Stimulated activated naive CD4-positive, alpha-beta T cell treated with Interleukin-2 at 50 U/mL for 16 hours (primary cell): ENCODE measurements around the gene SLC26A5.
A peak's percentile ranks its signal among the peaks of the same experiment; 100 is the strongest.
"Not testable (repeated sequence)": the region's sequence is repeated elsewhere in the genome, so short reads cannot be mapped to it uniquely, and the experiment has no call there.

Experiments
- DNase-seq: peaks from one replicate; lab custom pipeline; 2025; lab: John Stamatoyannopoulos, UW

The SLC26A5 gene

GRCh38 chr7:103399687-103400086, 46.3 kb downstream of the SLC26A5 start:
- not testable (repeated sequence) for DNase-seq

GRCh38 chr7:103398483-103399127, 47.4 kb downstream of the SLC26A5 start:
- no peak for DNase-seq

GRCh38 chr7:103396471-103396870, 49.5 kb downstream of the SLC26A5 start:
- DNase-seq: no peak

GRCh38 chr7:103395071-103395470, 50.9 kb downstream of the SLC26A5 start:
- DNase-seq: no peak

DNA sequence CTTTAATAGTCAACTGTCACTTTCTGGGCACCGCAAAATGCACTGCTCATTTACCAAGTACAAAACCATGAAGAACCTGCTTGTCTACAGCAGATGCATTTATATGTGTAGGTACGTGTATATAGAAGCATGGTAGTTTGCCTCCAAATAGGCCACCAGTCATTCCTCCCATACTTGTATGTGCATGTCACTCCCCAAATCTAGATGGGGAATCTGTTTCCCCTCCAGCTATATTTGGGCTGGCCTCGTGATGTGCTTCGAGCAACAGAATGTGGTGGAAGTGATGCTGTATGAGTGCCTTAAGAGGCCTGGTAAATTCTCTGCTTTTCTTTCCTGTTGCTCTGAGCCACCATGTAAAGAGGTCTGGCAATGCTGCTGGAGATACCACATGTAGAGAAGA, 51.4 kb downstream of the SLC26A5 start:
- no peak for DNase-seq

DNA sequence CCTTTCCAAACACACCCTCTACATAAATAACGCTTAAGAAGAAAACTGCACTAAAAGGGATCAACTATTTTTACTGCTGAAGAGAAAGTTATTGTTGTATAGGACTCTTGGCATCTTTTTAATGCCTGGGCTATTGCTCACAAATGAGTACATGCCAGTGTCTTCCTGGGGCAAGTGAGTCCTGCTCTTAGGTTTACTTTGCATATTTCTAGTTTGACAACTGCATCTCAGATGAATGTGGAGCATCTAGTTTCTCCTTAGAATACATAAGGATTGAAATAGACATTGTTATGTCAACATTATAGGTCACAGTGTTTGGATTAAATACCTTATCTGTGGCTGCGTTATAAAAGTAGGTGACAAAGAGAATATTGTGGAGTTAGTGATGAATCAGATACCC, 54.0 kb downstream of the SLC26A5 start:
- DNase-seq: no peak

DNA sequence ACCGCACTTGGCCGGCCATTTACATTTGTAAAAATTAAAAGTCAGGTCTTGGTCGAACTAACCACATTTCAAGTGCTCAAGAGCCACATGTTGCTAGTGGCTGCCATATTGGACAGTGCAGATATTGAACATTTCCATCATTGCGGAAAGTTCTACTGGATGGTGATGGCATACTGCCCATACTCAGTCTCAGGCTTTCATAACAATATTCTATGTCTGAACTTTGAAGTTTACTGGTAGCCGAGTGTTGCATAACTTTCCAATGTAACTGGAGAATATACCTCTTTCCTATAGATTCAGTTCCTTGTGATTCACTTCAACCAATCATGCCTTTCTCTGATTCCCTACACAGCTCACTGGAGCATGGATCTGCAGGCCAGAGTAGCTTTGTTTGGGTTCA, 54.9 kb downstream of the SLC26A5 start:
- DNase-seq: no peak

DNA sequence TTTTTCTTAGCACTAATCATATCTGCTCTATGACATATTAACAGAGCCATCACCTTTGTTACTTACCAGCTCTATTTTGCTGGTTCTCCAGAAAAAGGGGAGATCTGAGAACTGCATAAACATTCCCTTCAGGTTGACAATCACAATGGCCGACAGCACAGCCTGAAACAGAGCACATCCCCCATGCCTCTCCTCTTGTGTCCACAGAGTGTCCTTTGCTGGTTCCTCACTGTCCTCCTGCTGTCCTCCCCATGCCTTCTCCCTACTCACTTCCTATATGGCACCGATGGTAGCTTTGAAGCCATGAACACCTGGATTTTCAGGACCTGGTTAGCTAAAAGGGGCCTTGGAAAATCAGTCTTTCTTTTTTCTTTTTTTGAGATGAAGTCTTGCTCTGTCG, 56.7 kb downstream of the SLC26A5 start:
- DNase-seq: no peak

- DNase-seq: no peak
These were observed 57.4 kb downstream of the SLC26A5 start for GRCh38 chr7:103388469-103389140.

DNA sequence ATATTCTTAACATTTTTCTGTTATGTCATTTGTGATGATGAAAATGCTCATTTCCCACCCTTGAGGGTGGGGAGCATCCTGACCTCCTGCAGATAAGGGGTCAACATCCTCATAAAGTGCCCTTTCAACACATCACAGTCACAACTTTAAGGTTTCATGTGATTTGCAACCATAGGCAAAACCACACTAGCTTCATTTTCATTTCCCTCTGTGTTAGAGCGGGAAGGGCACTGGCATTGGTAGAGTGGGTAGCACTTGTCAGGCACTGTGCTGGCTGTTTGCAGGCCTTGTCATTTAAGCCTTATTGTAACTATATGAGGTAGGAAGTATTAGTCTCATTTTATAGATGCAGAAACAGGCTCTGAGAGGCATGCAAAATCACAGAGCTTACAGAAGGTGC, 58.8 kb downstream of the SLC26A5 start:
- DNase-seq: no peak

DNA sequence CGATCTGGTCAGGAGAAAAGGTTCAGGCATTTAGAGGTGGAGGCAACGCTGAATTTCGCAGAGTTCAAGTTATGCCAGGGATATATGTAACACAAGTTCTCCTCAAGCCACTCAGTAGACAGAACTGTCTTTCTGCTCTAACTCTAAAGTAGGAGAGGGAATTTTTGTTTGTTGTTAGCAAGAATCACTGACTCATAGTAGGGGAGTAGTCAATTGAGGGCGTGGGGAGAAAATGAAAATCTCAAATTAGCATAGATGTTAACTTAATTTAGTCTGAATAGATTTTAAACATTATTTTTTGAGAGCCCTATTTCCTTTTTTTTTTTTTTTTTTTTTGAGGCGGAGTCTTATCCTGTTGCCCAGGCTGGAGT, 64.0 kb downstream of the SLC26A5 start:
- DNase-seq: no peak

DNA sequence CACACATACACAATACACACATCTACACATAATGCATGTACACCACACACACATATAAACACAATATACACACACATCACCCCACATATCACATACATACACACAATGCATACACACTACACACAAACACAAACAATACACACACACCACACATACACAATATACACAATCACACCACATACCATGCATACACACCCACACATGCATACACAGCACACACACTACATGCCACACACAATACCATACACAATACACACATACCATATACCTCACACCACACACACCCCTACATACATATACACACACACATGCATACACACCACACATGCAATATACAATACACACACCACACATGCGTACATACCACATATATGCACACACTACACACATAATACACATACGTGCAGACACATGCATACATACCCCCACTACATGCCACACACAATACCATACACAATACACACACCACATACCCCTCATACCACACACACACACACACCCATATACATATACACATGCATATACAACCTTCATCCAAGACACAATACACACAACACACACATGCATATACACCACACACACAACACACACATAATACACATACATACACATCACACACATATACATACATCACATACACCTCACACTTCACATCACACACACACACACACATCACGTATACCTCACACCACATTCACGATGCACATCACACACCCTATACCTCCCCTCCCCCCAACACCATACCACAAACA, 64.6 kb downstream of the SLC26A5 start:
- no peak for DNase-seq

DNA sequence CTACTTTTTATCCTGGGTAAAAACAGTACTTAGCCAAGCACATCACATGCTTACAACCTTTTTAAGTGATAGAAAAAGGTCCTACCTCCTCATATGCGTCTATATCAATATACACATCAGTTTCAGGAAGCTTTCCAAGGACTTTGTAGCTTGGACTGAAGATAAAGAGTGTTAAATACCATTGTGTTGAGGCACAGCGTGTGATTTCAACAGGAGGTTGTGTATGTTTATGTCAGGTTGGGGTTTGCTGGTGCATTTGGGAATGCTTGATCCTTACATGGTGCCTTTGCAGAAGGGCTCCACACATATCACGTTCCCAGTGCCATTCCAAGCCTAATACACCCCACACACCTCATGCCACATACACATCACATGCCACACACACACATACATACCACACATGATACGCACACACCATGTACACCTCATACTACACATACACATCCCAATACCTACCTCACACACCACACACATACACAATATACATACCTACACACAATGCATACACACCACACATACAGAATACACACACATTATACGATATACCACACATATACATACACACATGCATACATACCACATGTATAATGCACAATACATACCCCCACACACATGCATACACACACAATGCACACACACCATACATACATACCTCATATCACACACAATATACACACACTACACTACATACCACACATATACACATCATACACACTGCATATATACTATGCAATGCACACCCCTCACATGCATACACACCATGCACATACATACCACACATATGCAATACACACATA, 65.4 kb downstream of the SLC26A5 start:
- DNase-seq: no peak

DNA sequence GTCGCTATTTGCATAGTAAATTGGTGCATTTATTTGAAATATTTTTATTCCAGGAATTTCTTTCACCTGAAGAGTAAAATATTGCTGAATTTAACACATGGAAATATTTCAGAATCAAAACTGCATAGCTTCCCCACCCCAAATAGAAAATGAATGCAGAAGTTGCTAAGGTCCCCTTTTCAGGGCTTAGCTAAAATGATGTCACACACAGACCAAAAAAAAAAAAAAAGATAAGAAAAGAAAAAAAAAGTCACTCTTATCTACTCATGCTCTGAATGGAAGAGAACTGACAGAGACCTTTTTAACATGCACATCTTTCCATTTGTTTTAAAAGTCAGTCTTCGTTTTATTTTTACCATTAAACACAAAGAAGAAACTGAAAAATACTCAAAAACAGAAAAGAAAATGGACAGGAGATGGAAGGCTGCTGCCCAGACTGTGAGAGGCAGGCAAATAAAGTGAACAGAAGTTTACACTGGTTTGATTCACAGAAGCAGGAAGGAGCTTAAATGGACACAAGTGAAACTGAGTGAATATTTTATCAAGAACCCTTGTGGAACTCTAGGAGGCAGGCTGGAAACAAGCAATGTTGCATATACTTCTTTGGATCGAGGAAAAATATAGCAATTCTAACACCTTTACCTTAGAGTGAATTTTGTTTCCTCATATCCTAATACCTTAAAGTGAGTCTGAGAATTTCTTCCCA, 66.6 kb downstream of the SLC26A5 start:
- DNase-seq: no peak

DNA sequence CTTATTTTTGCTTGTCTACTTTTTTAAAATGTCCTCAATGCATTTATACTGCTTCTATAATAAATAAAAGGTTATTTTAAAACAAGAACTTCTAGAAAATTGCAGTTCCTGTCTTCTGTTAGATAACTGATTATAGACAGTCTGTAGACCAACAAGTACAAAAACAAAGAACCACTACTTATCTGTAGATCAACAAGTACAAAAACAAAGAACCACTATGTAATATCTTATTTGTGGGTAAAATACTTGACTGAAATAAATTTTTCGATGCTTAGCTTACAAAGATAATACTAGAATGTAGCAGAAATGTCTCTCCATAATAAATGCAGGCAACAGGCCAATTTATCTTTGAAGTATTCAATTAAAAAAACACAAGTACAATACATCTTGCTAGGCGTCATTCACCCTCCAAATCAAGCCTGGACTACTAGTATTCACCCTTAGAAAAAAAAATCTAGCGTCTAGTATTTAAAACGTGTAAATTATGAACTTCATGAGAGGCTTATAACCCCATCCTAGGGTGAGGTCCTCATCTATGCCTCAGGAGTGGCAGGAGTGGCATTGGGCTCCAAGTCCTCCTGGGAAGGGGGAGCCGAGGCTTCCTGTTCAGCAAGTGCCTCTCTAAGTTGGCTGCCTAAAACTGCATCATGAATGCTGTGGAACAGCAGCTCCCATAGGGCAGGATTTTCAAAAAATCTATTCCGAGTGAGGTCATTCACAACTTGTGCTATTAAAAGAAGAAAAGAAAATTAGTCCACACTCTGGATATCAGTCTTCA, 72.0 kb downstream of the SLC26A5 start:
- no peak for DNase-seq

DNA sequence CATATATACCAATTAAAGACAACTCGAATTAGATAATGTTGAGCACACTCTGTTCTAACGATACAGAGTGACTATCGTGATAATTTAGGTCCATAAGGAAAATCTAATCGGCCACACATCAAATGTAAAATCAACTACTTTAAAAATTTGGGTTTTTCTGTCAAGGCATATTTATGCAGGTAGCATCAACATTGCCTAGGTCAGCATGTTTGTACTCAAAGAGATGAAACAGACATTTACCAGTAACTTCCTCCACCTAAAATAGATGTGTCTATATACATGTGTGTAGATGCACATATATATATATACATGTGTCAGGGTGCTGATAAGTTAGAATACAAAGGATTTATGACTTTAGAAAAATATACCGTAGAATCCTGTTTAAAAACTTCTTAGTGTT, 76.6 kb downstream of the SLC26A5 start:
- no peak for DNase-seq

- DNase-seq: no peak
These were observed 96.2 kb downstream of the SLC26A5 start for GRCh38 chr7:103349805-103350204.

- no peak for DNase-seq
These were observed 97.0 kb downstream of the SLC26A5 start for GRCh38 chr7:103348959-103349358.

GRCh38 chr7:103348452-103348851, 97.6 kb downstream of the SLC26A5 start:
- no peak for DNase-seq

- peak; percentile 80 for DNase-seq
These were observed 98.3 kb downstream of the SLC26A5 start, which contains the start of gene PSMC2 for GRCh38 chr7:103347507-103348267. Gene PSMC2 (plus strand): TSS chr7:103347643. CDS start chr7:103347712, 69 bp downstream.
